K562 (cell line): Measurements from ENCODE around the gene LRRN3. TPM values are rescaled to one million over a fixed set of nuclear protein-coding genes. Genes with fewer than 3 reads are reported as not detected.

Experiments
- ATAC-seq: fragments of 200-7000 bp; cut with Tn5 transposase; 3 replicates; pipeline ENCODE4 v1.9.1; 2020; ENCODE audit warnings: moderate library complexity
- BruUV-seq: library from RNA; stranded (reverse); fragments of 400-500 nt; replicated peaks from 2 replicates; lab custom pipeline; 2021; lab: Mats Ljungman, UMichigan
- CTCF ChIA-PET: fragments of 300-600 bp; formaldehyde crosslinking; extraction: SDS; loops from one replicate; lab custom pipeline; 2021; ENCODE audit warnings: low intra/inter-chr PET ratio; lab: Yijun Ruan, JAX
- POLR2A ChIA-PET: fragments of 300-600, 350-650 bp; sonication (Branson Sonifier 250); formaldehyde crosslinking; extraction: SDS; loops from one replicate; lab custom pipeline; 2021; ENCODE audit warnings: antibody characterized with exemption, inconsistent platforms; lab: Yijun Ruan, JAX
- DNase-seq, 4 experiments: peaks; one replicate each; pipeline versions ENCODE4 v3.0.0 to v3.0.0-alpha.2; 2011 to 2018; ENCODE audit warnings: low spot score in 3 of 4, mixed read lengths in 3 of 4; ENCODE audit errors: extremely low read depth in 1 of 4
- FAIRE-seq: peaks from 2 replicates; lab custom pipeline; 2011; peaks lifted over from hg19 to GRCh38; lab: Jason Lieb, UNC
- H2AFZ ChIP-seq: 2 replicates; pipeline ENCODE4 v1.6.0; 2011; ENCODE audit warnings: low read depth, low read length, control low read depth, inconsistent platforms
- H3K27ac ChIP-seq: fragments of 200-600 bp; 3 replicates; pipeline ENCODE4 v1.8.0; 2011; ENCODE audit warnings: low read depth, mild to moderate bottlenecking, control low read depth, inconsistent platforms, low read length, moderate library complexity, mixed read lengths; ENCODE audit errors: extremely low read depth
- H3K27me3 ChIP-seq, 2 experiments: fragments of 300-600 bp in 1 of 2; 2 replicates in 1 of 2; 3 replicates in 1 of 2; pipeline versions ENCODE4 v1.6.0 to v1.8.0; 2011; ENCODE audit warnings: inconsistent platforms in 2 of 2, low read length in 2 of 2, mild to moderate bottlenecking in 1 of 2, mixed read lengths in 1 of 2, moderate library complexity in 1 of 2; ENCODE audit not compliant: control insufficient read depth in 2 of 2, insufficient read depth in 2 of 2
- H3K36me3 ChIP-seq: fragments of 300-600 bp; 3 replicates; pipeline ENCODE4 v1.8.0; 2011; ENCODE audit warnings: mild to moderate bottlenecking, low read length, inconsistent platforms; ENCODE audit not compliant: control insufficient read depth, insufficient read depth
- H3K4me1 ChIP-seq, 2 experiments: fragments of 200-600 bp in 1 of 2; replicated peaks in 1 of 2; 2 replicates in 1 of 2; 3 replicates in 1 of 2; pipeline versions ENCODE4 v1.5.1 to v1.8.0; 2011; ENCODE audit warnings: inconsistent platforms in 2 of 2, low read length in 2 of 2, mild to moderate bottlenecking in 1 of 2, mixed read lengths in 1 of 2, moderate library complexity in 1 of 2; ENCODE audit not compliant: control insufficient read depth in 2 of 2, insufficient read depth in 2 of 2
- H3K4me2 ChIP-seq: 2 replicates; pipeline ENCODE4 v1.6.1; 2011; ENCODE audit warnings: low read length, control low read depth, inconsistent platforms, mixed read lengths; ENCODE audit not compliant: insufficient read depth
- H3K4me3 ChIP-seq: fragments of 200-600 bp; sonication (generic), shearing (Covaris generic); 2 replicates; pipeline ENCODE4 v1.5.1; 2016; ENCODE audit warnings: control low read depth, inconsistent platforms
- H3K79me2 ChIP-seq: fragments of 200-600 bp; 3 replicates; pipeline ENCODE4 v1.8.0; 2011; ENCODE audit warnings: low read length, inconsistent platforms; ENCODE audit not compliant: control insufficient read depth, insufficient read depth
- H3K9ac ChIP-seq, 2 experiments: 2 replicates each; pipeline versions ENCODE4 v1.6.0 to v1.6.1; 2011; ENCODE audit warnings: low read depth in 2 of 2, low read length in 2 of 2, control low read depth in 1 of 2, inconsistent platforms in 1 of 2, mild to moderate bottlenecking in 1 of 2, mixed read lengths in 1 of 2; ENCODE audit not compliant: insufficient read depth in 1 of 2
- H3K9me1 ChIP-seq: one replicate; pipeline ENCODE4 v1.6.0; 2011; ENCODE audit warnings: inconsistent platforms, mild to moderate bottlenecking, low read length, moderate library complexity; ENCODE audit not compliant: control insufficient read depth, insufficient read depth
- H3K9me3 ChIP-seq: replicated peaks from 2 replicates; pipeline ENCODE4 v1.5.1; 2011; ENCODE audit warnings: low read depth, low read length, inconsistent platforms; ENCODE audit not compliant: control insufficient read depth, insufficient read depth
- H4K20me1 ChIP-seq: replicated peaks from 2 replicates; pipeline ENCODE4 v1.6.1; 2011; ENCODE audit warnings: low read length, inconsistent platforms, mixed read lengths; ENCODE audit not compliant: control insufficient read depth, insufficient read depth
- CBX1 ChIP-seq: sonication (generic); IDR thresholded peaks from 2 replicates; pipeline ENCODE4 v1.6.1; 2016; ENCODE audit warnings: antibody characterized with exemption, low read depth, mild to moderate bottlenecking
- CC2D1A ChIP-seq: fragments of 450-650 bp; IDR thresholded peaks from 2 replicates; pipeline ENCODE4 v1.6.1; 2017; ENCODE audit warnings: mild to moderate bottlenecking
- E2F5 ChIP-seq: sonication (generic); formaldehyde crosslinking; IDR thresholded peaks from 2 replicates; pipeline ENCODE4 v1.8.0; 2022; ENCODE audit warnings: mild to moderate bottlenecking, missing genetic modification reagents
- E2F8 ChIP-seq: fragments of 450-650 bp; IDR thresholded peaks from 2 replicates; pipeline ENCODE4 v1.7.1; 2018; ENCODE audit warnings: mild to moderate bottlenecking, low read depth; ENCODE audit not compliant: partially characterized antibody
- ETS2 ChIP-seq: IDR thresholded peaks from 2 replicates; pipeline ENCODE4 v1.6.1; 2016; ENCODE audit warnings: borderline replicate concordance, missing genetic modification characterization, mild to moderate bottlenecking, moderate library complexity, missing compliant biosample characterization; ENCODE audit not compliant: poor library complexity, severe bottlenecking
- HOMEZ ChIP-seq: fragments of 250-450 bp; sonication (Bioruptor Pico); IDR thresholded peaks from 2 replicates; pipeline ENCODE4 v1.4.0; 2020; ENCODE audit warnings: mild to moderate bottlenecking, moderate library complexity
- NELFE ChIP-seq: IDR thresholded peaks from 2 replicates; pipeline ENCODE4 v1.6.1; 2011; ENCODE audit warnings: mild to moderate bottlenecking; ENCODE audit not compliant: insufficient read depth, insufficient read length
- PHB ChIP-seq: fragments of 250-450 bp; sonication (Bioruptor Pico); IDR thresholded peaks from 2 replicates; pipeline ENCODE4 v1.5.0; 2021
- POLR2AphosphoS5 ChIP-seq: IDR thresholded peaks from 2 replicates; pipeline ENCODE4 v1.6.1; 2011; ENCODE audit warnings: mild to moderate bottlenecking, low read depth, low read length, moderate library complexity; ENCODE audit not compliant: control insufficient read depth, insufficient read depth
- RFX7 ChIP-seq: fragments of 250-450 bp; sonication (Bioruptor Pico); IDR thresholded peaks from 2 replicates; pipeline ENCODE4 v1.5.1; 2021; ENCODE audit warnings: mild to moderate bottlenecking
- RUNX1 ChIP-seq: sonication (generic); IDR thresholded peaks from 2 replicates; pipeline ENCODE4 v1.6.1; 2016; ENCODE audit warnings: antibody characterized with exemption, low read depth
- SIN3B ChIP-seq: fragments of 450-650 bp; IDR thresholded peaks from 2 replicates; pipeline ENCODE4 v1.6.1; 2017; ENCODE audit warnings: low read depth, mild to moderate bottlenecking, moderate library complexity
- SP2 ChIP-seq: IDR thresholded peaks from 2 replicates; pipeline ENCODE4 v1.6.1; 2011; ENCODE audit warnings: mild to moderate bottlenecking, low read depth, low read length, moderate library complexity; ENCODE audit not compliant: poor library complexity, severe bottlenecking; ENCODE audit errors: extremely low read depth
- THAP7 ChIP-seq: fragments of 250-450 bp; sonication (Bioruptor Pico); IDR thresholded peaks from 2 replicates; pipeline ENCODE4 v1.5.0; 2021
- TSC22D4 ChIP-seq: fragments of 450-650 bp; IDR thresholded peaks from 2 replicates; pipeline ENCODE4 v1.6.1; 2016; ENCODE audit warnings: missing genetic modification characterization, missing biosample characterization, control low read depth
- U2AF1 ChIP-seq: fragments of 200-400 bp; formaldehyde crosslinking; optimal IDR thresholded peaks from 2 replicates; pipeline ENCODE3; 2017; ENCODE audit warnings: mild to moderate bottlenecking, low read depth, low read length, moderate library complexity
- ZBTB7A ChIP-seq: IDR thresholded peaks from 2 replicates; pipeline ENCODE4 v1.6.1; 2011; ENCODE audit warnings: low read depth, mild to moderate bottlenecking, low read length, moderate library complexity, borderline replicate concordance; ENCODE audit not compliant: control insufficient read depth
- ZNF274 ChIP-seq: IDR thresholded peaks from 2 replicates; pipeline ENCODE4 v1.6.1; 2011; ENCODE audit warnings: low read depth, mild to moderate bottlenecking, low read length, moderate library complexity, borderline replicate concordance
- ZNF785 ChIP-seq: fragments of 250-450 bp; sonication (Bioruptor Pico); IDR thresholded peaks from 2 replicates; pipeline ENCODE4 v1.4.0; 2020; ENCODE audit warnings: mild to moderate bottlenecking
- WGBS: fragments of 100-300 bp; shearing (Covaris generic); methylation state at CpG from one replicate; pipeline ENCODE4 v1.1.6; 2016; ENCODE audit warnings: low coverage, mixed read lengths; ENCODE audit not compliant: insufficient coverage; ENCODE audit errors: missing lambda C conversion rate; 5-methylcytosine and 5-hydroxymethylcytosine counted together
- in situ Hi-C: fragments of 300-500 bp; cut with MboI; formaldehyde crosslinking; loops from 4 replicates; pipeline ENCODE4 v1.15.0; 2018; ENCODE audit warnings: inconsistent platforms, mixed read lengths
- intact Hi-C: fragments of 100-400 bp; cut with micrococcal nuclease; formaldehyde crosslinking; loops from 2 replicates; pipeline ENCODE4 v1.14.2; 2022
- polyA plus RNA-seq, 8 experiments: library from polyadenylated mRNA; depleted of rRNA in 4 of 8; stranded (reverse) in 5 of 8; unstranded in 3 of 8; fragments of >200 nt; fragmentation: Nextera tagmentation in 2 of 8; fragmentation: Illumina TruSeq in 1 of 8; extraction: Ambion mirVana in 2 of 8; extraction: Trizol in 1 of 8; gene quantifications; 2 replicates each; pipeline versions ENCODE4 v1.2.1 to v1.2.3, GENCODE V29; 2011 to 2014; ENCODE audit warnings: inconsistent platforms in 1 of 8, missing spikeins in 1 of 8
- total RNA-seq, 7 experiments: library from RNA; depleted of rRNA in 6 of 7; stranded (reverse); fragments of >200 nt in 6 of 7; fragmentation: Illumina TruSeq in 2 of 7; extraction: Trizol in 2 of 7; gene quantifications; 2 replicates each; pipeline versions ENCODE4 v1.2.1 to v1.2.3, GENCODE V29; 2011 to 2021; ENCODE audit warnings: low replicate concordance in 1 of 7

LRRN3 gene
- total and polyA plus RNA-seq, 9 of the 15 experiments (the other 6 are each of a cell fraction or from before 2014, with no cell fraction given) = 0.05 to 1.00 (median 0.20) TPM; not detected in 1

- CTCF ChIA-PET = no interaction called here
- POLR2A ChIA-PET = no interaction called here
- ATAC-seq (no peak), FAIRE-seq (no peak), DNase-seq (no peak)
- H3K9ac ChIP-seq = no peak overlapping the region
- H4K20me1 ChIP-seq = no peaks in the 10 kb centered on the region
- H3K4me2 ChIP-seq = no peak overlapping the region
- no peaks in the 10 kb centered on the region for H3K4me1 ChIP-seq
- no peak overlapping the region for H3K27ac ChIP-seq
- no peaks in the 10 kb centered on the region for H3K36me3 ChIP-seq
- no peaks in the 10 kb centered on the region for H3K9me3 ChIP-seq
- H3K4me3 ChIP-seq = no peak overlapping the region
- H3K27me3 ChIP-seq = no peaks in the 10 kb centered on the region
- H3K9me1 ChIP-seq = no peaks in the 10 kb centered on the region
- WGBS = 50% methylated on average over 1 of the region's 1 CpG
- intact Hi-C loops = no loop called here
- no TSS peak for BruUV-seq
- H3K79me2 ChIP-seq = no peaks in the 10 kb centered on the region
- in situ Hi-C loops = no loop called here
- no peak overlapping the region for H2AFZ ChIP-seq
- TF ChIP-seq PHB (CRISPR knock-in tag) = no peak
- TF ChIP-seq ZNF274 = no peak
- TF ChIP-seq NELFE = no peak
- no peak for TF ChIP-seq HOMEZ
- TF ChIP-seq TSC22D4 = no peak
- TF ChIP-seq E2F5 (CRISPR knock-in tag) = no peak
- no peak for TF ChIP-seq E2F8
- no peak for TF ChIP-seq ZNF785
- TF ChIP-seq ZBTB7A = no peak
- TF ChIP-seq THAP7 (CRISPR knock-in tag) = no peak
- no peak for TF ChIP-seq CC2D1A
- TF ChIP-seq ETS2 (tag) = no peak
- TF ChIP-seq U2AF1 = no peak
- TF ChIP-seq POLR2AphosphoS5 = no peak
- no peak for TF ChIP-seq RFX7 (CRISPR knock-in tag)
- no peak for TF ChIP-seq SIN3B
- no peak for TF ChIP-seq CBX1
- no peak for TF ChIP-seq SP2
- TF ChIP-seq RUNX1 = no peak
Observed at GRCh38 chr7:111051832-111052231, 39.1 kb upstream of the LRRN3 start.
